ENCODE data around the gene NCOA5. TPM values are rescaled to one million over a fixed set of nuclear protein-coding genes. Genes with fewer than 3 reads are reported as not detected.

The NCOA5 gene
- 10 to 100 TPM in 4 of 6 donors, 1 to 10 TPM in 2; 8.4 to 17.3 (median 12.0) TPM for total RNA-seq
- 10 to 100 TPM; 10.9 to 19.6 TPM for polyA plus RNA-seq

GRCh38 chr20:46089417-46090388 lies at the start of gene NCOA5:
NCOA5 (minus strand) TSS chr20:46089962; CDS start chr20:46079424, 10,538 bp downstream.
- ATAC-seq: peak; percentile 92 to 96 (median 94)
- Histone ChIP-seq H3K4me1 (peaks cover 20 to 41% (median 35%) of the 10 kb centered on the region in 3 donors), H3K27me3 (no peaks in the 10 kb centered on the region), H3K36me3 (no peaks in the 10 kb centered on the region), H3K27ac (peak within 1 kb of the TSS; percentile 98 to 99 (median 98)), H3K4me3 (peak within 1 kb of the TSS; percentile 71 to 90 (median 84)), H3K9me3 (no peaks in the 10 kb centered on the region)
- no peak for FAIRE-seq
- intact Hi-C loops (cut with DNase I): loop anchor here in 1 of 3 donors (10.0 kb wide), 1 partner anchor 65 kb away; the partner anchor contains the start of gene SLC12A5
- TF ChIP-seq, protein P1, sequence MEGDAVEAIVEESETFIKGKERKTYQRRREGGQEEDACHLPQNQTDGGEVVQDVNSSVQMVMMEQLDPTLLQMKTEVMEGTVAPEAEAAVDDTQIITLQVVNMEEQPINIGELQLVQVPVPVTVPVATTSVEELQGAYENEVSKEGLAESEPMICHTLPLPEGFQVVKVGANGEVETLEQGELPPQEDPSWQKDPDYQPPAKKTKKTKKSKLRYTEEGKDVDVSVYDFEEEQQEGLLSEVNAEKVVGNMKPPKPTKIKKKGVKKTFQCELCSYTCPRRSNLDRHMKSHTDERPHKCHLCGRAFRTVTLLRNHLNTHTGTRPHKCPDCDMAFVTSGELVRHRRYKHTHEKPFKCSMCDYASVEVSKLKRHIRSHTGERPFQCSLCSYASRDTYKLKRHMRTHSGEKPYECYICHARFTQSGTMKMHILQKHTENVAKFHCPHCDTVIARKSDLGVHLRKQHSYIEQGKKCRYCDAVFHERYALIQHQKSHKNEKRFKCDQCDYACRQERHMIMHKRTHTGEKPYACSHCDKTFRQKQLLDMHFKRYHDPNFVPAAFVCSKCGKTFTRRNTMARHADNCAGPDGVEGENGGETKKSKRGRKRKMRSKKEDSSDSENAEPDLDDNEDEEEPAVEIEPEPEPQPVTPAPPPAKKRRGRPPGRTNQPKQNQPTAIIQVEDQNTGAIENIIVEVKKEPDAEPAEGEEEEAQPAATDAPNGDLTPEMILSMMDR (IDR thresholded peaks at IDR 0.05): no peak
- WGBS, 2 donors: 0% methylated on average over 77 to 100 of the region's 100 CpGs
- DNase-seq: peak; percentile 95 to 98 (median 96)

DNA sequence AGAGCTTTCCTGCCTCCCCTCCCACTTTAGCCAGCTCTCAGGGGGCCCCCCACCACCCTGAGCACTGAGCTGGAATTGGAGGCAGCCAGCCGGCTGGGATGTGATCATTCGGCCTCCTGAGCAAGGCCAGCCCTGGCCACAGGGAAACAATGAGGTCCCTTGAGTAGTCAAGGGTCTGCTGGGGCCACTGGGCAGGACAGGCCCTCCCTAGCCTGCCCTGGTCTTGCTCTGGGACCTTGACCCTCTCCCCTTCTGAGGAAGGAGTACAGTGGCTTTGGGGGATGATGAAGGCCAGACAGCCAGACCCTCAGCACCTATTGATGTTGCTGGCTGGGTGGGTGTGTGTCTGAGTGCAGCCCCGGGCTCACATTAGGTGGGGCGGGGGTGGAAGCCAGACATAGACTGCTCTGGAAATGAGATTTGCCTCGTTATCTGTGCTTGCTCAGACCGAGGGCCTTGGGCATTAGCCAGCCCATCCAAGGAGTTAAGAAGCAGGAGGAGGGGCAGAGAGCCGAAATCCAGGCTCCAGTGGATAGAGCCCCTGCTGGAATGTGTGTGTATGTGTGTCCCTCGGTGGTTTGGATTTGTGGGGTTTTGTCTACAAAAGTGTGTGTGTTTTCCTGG lies 49.6 kb upstream of the NCOA5 start:
- FAIRE-seq (no peak), ATAC-seq (no peak), DNase-seq (no peak)
- TF ChIP-seq, protein P1 (IDR thresholded peaks at IDR 0.05): no peak
- intact Hi-C loops (cut with DNase I): loop anchor here in 1 of 3 donors (10.0 kb wide), 1 partner anchor 205 kb away; no protein-coding TSS in a partner anchor
- no peaks in the 10 kb centered on the region for H3K27me3 ChIP-seq
- no peak overlapping the region for H3K27ac ChIP-seq
- no peaks in the 10 kb centered on the region for H3K4me1 ChIP-seq
- no peaks in the 10 kb centered on the region for H3K36me3 ChIP-seq
- H3K4me3 ChIP-seq: no peak overlapping the region
- H3K9me3 ChIP-seq: no peaks in the 10 kb centered on the region
- WGBS, 2 donors: 40 to 51% methylated on average over 8 of the region's 8 CpGs

DNA sequence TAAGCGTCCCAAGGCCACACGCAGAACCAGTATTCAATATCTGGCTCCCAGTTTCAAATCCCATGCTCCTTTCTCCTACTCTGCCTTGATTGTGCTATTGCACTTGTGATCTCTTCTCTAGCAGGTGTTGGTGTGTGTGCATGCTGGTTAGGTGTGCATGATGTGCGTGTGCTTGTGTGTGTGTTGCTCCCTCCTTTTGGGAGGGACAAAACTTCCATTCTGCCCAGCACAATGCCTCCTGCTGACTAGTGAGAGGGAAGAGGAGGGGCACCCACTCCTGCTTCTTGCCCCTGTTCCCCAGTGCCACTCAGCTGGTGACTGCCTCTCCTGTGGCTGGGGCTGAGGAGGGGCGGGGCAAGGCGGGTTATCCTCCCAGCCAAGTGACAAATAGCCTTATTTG lies 48.1 kb upstream of the NCOA5 start:
- FAIRE-seq (no peak), DNase-seq (no peak), ATAC-seq (no peak)
- no peaks in the 10 kb centered on the region for H3K36me3 ChIP-seq
- WGBS, 2 donors: 57 to 81% methylated on average over 5 of the region's 5 CpGs
- no peaks in the 10 kb centered on the region for H3K9me3 ChIP-seq
- no peaks in the 10 kb centered on the region for H3K4me1 ChIP-seq
- no peak overlapping the region for H3K27ac ChIP-seq
- H3K27me3 ChIP-seq: no peaks in the 10 kb centered on the region
- intact Hi-C loops (cut with DNase I): loop anchor here in 1 of 3 donors (10.0 kb wide), 1 partner anchor 207 kb away; no protein-coding TSS in a partner anchor
- TF ChIP-seq, protein P1 (IDR thresholded peaks at IDR 0.05): no peak
- no peak overlapping the region for H3K4me3 ChIP-seq

- ATAC-seq: no peak
- no peak overlapping the region for H3K27ac ChIP-seq
- intact Hi-C loops (cut with DNase I): loop anchor here in 1 of 3 donors (10.0 kb wide), 1 partner anchor 209 kb away; no protein-coding TSS in a partner anchor
- TF ChIP-seq, protein P1 (IDR thresholded peaks at IDR 0.05): no peak
- H3K27me3 ChIP-seq: no peaks in the 10 kb centered on the region
- H3K9me3 ChIP-seq: no peaks in the 10 kb centered on the region
- no peaks in the 10 kb centered on the region for H3K36me3 ChIP-seq
- 48 to 50% methylated on average over 12 of the region's 12 CpGs for WGBS, 2 donors
- H3K4me3 ChIP-seq: no peak overlapping the region
- no peak for FAIRE-seq
- no peak for DNase-seq
- H3K4me1 ChIP-seq: no peaks in the 10 kb centered on the region
Observed at GRCh38 chr20:46135856-46136633, 46.3 kb upstream of the NCOA5 start.

All from pancreas (tissue), 10 donors.